Stimulated activated CD8-positive, alpha-beta memory T cell treated with anti-CD3 and anti-CD28 coated beads, Interleukin-12 subunit alpha, Interleukin-12 subunit beta, amount 100 ng/mL, for 1 hour (primary cell): ENCODE results near the gene GALK2.
A peak's percentile ranks its signal among the peaks of the same experiment; 100 is the strongest.
"Not testable (repeated sequence)": the region's sequence is repeated elsewhere in the genome, so short reads cannot be mapped to it uniquely, and the experiment has no call there.

Source experiments
- DNase-seq: peaks from one replicate; pipeline ENCODE4 v3.0.0-alpha.2; 2020; ENCODE audit warnings: low read depth

GALK2 gene

DNA sequence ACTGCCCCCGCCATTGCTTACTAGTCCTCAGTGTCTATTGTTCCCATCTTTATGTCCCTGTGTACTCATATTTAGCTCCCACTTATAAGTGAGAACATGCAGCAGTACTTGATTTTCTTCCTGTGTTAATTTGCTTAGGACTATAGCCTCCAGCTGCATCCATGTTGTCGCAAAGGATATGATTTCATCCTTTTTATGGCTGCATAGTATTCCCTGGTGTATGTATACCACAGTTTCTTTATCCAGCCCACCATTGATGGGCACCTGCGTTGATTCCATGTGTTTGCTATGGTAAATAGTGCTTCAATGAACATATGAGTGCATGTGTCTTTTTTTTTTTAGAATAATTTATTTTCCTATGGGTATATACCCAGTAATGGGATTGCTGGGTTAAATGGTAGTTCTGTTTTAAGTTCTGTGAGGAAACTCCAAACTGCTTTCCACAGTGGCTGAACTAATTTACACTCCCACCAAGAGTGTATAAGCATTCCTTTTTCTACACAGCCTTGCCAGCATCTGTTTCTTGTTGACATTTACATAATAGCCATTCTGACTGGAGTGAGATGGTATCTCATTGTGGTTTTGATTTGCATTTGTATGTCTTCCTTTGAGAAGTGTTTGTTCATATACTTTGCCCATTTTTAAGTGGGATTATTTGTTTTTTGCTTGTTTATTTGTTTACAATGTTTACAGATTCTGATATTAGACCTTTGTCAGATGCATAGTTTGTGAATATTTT, 53.7 kb downstream of the GALK2 start:
- DNase-seq: no peak

DNA sequence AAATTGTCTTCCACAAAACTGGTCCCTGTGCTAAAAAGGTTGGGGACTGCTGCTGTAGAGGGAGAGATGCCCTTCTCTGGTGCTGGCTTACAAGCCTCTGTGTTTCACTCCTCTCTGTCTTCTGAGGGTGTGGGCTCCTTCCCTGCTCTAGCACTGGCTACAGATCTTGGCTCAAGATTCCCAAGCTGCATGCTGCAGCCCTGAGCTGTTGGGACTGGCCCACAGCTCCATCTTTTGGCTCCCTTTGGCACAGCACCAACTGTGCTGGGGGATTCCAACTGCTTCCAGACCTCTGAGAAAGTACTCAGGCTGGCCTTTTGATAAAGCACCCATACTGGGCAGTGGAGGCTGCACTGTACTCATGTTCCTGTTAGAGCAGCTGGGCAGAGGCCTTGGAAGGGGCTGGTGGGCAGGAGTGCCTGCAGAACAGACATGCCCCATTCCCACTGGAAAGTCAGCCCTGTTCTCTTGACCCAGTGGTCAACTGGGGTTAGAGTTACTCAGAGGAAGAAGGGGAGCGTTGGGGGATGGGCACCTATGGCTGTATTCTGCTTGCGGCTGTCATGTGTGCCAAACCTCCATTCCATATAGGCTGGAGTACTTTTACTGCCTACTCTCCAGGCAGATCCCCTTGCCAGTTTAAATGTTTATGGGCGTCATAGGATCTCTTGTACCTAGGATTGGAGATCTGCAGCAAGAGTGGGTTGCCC, 55.7 kb downstream of the GALK2 start:
- DNase-seq: no peak

DNA sequence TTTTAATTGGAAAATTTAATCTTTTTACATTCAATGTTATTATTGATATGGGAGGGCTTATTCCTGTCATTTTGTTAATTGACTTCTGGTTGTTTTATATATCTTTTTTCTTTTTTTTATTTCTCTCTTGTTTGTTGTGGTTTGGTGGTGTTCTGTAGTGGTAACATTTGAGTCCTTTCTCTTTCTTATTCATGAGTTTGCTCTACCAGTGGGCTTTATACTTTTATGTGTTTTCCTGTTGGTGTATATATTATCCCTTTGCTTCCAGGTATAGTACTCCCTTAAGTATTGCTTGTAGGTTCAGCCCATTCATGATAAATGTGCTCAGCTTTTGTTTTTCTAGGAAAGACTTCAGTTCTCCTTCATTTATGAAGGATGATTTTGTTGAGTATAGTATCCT, 57.6 kb downstream of the GALK2 start:
- DNase-seq: no peak

DNA sequence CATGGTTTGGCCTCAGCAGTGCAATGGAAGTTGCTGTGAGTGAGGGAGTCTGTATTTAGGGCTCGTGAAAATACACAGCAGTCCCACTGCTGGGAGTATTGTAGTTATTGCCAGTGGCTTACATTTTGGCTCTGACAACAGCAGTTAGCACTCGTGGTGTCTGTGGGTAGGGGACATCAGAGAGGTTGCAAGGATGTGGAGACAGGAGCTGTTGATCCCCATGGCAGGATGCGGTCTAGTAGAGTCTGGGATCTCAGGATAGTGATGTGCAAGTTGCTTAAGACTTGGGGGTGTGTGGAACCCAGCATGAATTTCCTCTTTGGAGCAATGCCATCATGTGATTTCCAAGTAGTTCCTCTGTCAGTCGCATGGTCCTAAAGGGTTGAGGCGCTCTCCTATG, 59.9 kb downstream of the GALK2 start:
- no peak for DNase-seq

DNA sequence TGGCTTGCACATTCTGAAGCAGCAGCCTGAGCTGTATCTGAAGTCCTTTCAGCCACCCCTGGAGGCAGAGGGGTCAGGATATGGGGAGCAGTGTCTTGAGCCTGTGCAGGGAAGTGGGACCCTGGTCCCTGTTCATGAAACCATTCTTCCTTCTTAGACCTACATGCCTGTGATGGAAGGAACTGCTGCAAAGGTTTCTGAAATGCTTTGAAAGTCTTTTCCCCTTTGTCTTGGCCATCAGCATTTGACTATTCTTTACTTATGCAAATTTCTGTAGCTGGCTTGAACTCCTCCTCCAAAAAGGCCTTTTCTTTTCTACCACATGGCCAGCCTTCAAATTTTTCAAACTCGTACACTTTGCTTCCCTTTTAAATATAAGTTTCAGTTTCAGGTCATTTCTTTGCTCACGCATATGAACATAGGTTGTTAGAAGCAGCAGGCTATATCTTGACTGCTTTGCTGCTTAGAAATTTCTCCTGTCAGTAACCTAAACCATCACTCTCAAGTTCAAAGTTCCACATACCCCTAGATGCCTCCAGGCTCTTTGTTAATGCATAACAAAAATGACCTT, 62.3 kb downstream of the GALK2 start:
- DNase-seq: no peak

DNA sequence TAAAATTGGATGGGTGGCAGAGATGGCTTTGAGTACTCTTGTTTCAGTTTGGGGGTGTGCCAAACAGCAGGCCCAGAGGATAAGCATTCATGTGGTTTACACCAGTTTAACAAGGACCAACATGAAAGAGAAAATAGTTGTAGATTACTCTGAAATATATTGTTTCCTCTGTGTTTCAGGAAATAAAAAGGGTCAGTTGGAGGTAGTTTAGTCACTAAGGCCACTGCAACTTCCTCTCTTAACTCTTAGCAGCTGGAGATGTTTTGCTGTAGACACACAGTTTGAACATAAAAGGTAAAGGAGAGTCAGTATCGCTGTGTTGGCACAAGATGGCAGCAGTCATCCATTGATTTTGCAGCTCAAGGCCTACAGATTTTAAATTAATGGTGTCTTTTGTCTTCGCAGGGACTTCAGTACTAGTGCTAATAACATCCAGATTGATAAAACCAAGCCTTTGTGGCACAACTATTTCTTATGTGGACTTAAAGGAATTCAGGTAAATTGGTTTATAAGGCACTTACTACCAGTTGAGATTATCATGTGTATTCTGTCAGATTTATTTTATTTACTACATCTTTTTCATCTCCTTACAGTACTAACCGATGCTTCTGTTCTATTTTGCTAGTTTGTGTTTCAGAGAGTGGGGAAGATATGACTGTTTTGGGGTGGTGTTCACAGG, 65.5 kb downstream of the GALK2 start:
- DNase-seq: peak; percentile 23

DNA sequence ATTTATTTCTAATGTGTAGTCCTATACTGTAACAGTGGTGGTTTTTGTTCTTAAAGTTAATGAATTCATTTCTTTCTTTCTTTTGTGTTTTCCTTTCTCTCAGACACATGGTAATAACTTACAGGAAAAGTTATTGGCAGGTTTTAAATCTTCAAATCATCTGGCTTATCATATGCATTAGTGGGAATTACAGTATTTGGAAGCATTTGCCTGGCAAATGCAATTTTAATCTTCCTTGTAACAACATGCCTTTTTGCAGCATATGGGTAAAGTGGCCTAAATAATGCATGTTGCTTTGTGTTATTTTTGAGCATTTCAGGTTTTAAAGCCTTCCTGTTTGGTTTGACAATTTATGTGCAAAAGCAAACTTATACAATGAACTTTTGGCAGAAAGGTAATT, 66.8 kb downstream of the GALK2 start:
- no peak for DNase-seq

DNA sequence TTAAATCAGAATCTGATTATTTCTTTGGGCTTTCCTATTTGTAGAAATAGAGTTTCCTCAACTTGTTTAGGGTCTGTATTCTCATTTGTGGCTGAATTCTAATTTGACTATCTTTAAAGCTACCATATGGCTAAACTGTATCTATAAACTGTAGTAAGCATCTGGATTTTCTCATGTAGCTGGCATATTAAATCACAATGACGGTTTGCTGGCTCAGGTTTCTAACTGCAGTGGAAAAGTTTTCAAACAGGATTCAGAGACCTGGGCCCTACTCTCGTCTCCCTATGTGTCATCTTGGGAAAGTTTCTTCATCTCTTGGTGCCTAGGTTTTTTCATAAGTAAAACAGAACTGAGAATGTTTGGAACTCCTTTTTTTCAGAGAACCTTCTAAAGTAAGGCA, 68.3 kb downstream of the GALK2 start:
- no peak for DNase-seq

DNA sequence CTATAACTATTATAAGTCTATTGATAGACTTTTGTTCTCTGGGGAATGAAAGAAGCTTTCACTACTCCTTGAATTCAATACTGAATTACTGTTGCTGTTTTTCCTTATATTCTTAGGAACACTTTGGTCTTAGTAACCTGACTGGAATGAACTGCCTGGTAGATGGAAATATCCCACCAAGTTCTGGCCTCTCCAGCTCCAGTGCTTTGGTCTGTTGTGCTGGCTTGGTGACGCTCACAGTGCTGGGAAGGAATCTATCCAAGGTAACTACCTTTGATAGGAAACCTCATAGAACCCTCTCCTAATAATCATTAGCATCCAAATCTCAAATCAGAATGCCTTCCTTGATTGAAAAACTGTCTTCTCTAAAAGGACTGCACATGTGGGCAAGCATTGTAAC, 69.1 kb downstream of the GALK2 start:
- no peak for DNase-seq

DNA sequence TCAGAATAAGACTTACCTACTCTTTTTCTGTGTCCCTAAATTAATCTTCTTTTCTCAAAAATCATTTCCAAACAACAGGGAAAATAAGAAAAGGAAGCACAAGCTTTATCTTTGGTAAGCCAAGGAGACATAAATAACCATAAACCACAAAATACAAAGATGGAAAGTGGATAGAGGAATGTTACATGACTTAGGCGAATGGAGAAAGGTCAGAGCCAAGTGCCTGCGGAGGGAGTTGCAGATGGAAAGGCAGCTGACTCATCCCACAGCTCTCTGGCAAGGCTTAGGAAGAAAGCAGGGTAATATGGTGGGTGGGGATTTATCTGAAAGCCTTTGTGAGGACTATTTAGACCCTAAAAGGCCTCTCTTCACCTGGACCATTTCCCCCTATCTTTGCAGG, 72.8 kb downstream of the GALK2 start:
- DNase-seq: no peak

DNA sequence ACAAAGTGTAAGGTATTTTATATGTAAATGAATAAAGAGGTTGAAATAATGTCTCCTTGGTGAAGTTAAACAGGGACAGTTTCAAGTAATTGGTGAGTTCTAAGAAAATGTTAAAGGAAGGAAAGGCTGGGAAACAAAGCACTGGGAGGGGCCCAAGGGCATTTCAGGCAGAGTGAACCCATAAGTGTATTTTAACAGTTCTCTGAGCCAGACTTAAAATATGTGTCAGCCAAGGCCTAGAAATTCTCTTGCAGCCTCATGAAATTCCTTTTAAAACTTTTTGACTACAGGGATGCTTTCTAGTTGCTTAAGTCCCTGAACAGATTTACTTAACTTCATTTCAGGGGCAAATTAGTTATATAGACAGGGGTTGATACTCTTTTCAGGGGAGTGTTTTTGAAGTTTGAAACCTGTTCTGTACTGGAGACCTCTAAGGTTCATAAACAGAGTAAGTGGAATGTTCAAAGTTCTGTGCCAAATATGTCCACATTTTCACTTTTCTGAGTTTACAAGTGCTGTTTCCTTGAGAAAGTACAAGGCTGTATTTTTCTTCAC, 77.6 kb downstream of the GALK2 start:
- DNase-seq: no peak

DNA sequence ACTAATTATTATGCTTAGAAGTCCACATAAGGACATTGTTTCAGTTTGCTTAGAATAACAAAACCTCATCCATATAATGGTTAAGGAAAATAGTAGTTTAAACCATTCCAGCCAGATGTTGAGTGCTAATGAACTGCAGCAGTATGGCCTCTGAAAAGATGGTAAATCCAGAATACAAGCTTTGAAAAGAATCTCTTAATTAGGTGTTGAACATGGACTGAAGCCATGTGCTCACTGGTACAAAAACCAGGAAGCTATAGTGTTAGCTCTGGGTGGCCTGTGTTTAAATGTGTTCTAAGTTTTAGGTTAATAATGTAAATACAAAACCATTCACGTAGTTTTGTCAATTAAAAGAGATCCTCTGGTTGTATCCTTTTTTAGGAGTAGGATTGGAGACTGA, 78.2 kb downstream of the GALK2 start:
- no peak for DNase-seq

DNA sequence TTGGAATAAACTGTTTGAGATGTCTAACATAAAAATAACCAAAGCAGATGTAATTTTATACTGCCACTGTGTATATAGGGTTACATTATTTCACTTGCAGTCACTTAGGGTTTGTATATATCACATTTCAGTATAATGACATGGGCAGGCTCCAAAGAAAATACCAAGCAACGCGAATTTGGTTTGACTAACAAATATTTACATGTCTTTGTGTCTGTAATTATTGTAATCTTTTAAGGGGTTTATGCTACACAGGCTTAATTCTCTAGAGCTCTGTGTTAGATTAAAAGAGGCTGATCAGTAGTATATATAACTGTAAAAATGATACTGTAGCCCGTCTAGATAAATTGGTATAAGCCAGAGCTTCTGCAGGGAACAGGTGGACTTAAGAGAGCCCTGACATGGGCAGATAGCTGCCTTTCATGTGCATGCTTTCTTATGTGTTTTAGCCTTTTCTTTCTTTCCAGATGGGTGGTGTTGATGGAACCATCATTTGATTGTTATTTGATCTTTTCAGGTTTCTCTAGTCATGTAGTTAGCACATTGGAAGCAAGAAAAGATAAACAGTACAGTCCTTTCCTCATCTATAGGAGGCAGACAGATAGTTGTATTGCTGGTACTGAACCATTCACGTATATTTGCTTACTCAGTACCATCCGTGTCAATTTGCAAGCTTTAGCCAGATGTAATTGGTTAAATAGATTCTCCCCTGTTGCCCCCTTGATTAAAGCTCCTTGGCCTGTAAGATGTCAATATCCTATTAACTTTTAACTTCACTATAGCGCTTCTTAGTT, 86.1 kb downstream of the GALK2 start:
- DNase-seq: no peak

DNA sequence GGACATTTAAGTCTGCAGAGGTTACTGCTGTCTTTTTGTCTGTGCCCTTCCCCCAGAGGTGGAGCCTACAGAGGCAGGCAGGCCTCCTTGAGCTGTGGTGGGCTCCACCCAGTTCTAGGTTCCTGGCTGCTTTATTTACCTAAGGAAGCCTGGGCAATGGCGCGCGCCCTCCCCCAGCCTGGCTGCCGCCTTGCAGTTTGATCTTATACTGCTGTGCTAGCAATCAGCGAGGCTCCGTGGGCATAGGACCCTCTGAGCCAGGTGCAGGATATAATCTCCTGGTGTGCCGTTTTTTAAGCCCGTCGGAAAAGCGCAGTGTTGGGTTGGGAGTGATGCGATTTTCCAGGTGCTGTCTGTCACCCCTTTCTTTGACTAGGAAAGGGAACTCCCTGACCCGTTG, 95.1 kb downstream of the GALK2 start:
- not testable (repeated sequence) for DNase-seq

DNA sequence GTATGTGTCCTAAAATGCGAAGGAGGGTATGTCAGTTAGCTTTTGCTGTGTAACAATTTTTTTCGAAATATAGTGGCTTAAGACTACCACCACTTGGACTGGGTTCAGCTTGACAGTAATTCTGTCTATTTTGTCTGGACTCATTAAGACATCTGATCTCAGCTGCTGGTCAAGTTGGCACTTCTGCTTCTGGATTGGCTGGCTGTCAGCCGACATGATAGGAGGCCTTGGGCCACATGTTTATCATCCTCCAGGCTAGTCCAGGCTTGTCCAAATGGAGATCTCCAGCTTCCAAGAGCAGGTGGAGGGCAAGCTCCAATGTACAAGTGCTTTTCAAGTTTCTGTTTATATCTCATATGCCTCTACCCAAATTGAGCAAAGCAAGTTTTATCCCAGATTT, 95.9 kb downstream of the GALK2 start:
- DNase-seq: no peak

DNA sequence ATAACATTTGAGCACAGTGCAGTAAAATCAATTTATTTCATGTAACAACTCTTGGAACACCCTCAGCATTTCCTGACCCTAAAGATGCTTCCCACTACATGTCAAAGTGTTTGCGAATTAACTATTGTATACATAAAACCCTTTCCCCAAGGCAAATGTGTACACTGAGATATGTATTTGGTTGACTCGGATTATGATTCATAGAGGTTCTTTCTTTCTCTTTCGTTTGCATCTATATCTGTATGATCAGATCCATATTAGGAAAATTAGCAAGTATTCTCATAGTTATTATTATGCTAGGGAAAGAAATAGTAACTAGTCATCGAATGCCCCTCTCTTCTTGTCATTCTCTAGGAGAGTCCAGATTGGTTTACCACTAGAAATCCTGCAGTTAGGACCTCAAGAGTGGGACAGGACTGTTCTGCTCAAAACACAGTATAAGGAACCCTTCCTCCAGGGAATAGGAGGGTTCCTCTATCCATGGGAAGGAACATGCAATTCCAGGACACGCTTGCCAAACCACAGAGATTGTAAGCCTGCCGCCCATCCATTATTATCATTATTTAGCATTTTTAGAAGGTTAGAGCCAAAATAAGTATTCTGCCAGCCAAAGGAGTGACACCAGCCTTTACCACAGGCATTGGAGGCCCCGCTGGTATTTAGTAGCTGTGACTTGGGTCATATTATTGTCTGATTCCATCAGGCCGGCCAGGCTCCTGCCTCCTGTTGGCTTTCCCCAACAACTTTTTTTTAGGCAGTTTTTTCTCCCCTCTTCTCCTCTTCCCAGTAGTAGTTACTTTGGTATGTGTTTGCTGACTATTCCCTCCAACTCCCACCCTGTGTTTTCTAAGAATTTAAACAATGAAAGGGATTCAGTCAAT, 100.7 kb downstream of the GALK2 start:
- no peak for DNase-seq

DNA sequence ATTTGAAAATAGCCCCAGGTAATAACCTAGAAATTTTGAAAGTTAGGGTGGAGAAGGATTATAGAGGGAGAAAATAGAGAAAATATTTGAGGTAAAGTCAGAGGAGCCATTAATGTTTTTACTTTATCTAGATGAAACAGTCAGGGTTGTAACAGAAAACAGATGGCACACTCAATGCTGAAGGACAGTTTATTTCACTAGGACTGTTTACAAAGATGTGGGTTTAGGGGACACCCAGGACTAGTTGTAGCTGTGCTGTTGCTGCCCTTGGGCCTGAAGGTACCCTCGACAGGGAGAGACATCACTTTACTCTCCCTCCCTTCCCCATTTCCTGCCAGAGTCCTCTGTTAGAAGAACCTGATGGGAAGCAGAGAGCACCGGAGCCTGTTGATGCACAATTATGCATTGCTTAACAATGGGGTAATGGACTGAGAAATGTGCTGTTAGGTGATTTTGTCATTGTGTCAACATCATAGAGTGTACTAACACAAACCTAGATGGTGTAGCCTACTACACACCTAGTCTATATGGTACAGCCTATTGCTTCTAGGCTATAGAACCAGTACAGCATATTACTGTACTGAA, 103.8 kb downstream of the GALK2 start:
- DNase-seq: no peak

DNA sequence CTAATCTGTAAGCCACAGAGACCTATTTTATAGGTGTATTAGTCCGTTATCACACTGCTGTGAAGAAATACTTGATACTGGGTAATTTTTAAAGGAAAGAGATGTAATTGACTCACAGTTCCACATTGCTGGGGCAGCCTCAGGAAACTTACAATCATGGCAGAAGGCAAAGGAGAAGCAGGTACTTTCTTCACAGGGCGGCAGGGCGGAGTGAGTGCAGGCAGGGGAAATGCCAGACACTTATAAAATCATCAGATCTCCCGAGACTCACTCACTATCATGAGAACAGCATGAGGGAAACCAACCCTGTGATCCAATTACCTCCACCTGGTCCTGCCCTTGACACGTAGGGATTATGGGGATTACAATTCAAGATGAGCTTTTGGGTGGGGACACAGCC, 108.7 kb downstream of the GALK2 start:
- DNase-seq: no peak

DNA sequence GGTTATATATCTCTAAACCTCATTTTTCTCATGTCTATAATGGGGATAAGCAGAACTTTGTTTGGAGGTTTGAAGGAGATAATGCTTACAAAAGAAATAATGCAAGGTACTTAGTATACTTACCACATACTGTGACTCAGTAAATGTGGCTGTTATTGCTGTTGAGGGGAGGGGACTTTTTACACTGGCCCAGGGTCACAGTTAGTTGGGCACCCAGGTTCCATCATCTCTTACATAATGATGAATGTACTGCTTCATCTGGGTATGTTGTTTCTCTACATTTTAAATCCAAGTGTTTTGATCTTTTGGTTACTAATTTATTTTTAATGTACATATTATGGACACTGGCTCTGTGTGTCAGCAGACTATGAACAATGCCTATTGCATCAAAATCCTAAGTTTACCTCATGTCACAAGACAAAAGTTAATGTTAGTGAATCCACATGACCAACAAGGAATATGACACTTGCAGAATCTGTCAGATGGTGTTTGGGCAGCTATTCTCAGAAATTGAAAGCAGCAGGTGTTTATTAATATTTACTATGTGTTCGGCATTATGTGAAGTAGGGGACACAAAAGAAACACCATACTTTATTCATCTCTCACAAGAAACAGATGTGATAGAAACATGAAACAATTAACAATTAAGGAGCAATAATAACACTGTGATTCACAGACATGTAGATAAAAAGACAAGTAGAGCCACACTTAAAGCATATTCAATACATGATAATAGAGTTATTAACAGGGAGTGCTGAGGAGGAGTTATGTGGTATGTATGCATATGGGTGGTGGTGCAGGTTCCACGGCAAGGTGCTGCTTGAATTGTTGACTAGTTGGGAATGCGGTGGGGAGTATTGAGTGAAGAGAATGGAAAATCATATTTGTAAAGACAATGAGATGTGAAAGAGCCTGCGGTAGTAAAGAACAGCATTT, 109.7 kb downstream of the GALK2 start:
- no peak for DNase-seq
